HCT116 (cell line): Measurements from ENCODE around the gene UBE2D3.

Experiments used
- CEBPB ChIP-seq: IDR thresholded peaks from 2 replicates; pipeline ENCODE4 v1.6.1; 2012; ENCODE audit warnings: low read depth
- CTCF ChIP-seq, 3 experiments: fragments of 200-600 bp in 1 of 3; sonication (generic) in 1 of 3; IDR thresholded peaks in 2 of 3; conservative IDR thresholded peaks in 1 of 3; 2 replicates each; pipeline ENCODE4 v1.5.1; 2012 to 2017; ENCODE audit warnings: low read depth in 2 of 3, low read length in 2 of 3, antibody characterized with exemption in 1 of 3, borderline replicate concordance in 1 of 3, control low read depth in 1 of 3, mild to moderate bottlenecking in 1 of 3, mixed read lengths in 1 of 3, mixed run types in 1 of 3, moderate library complexity in 1 of 3; ENCODE audit not compliant: insufficient read depth in 1 of 3
- ELF1 ChIP-seq: IDR thresholded peaks from 2 replicates; pipeline ENCODE4 v1.6.1; 2012; ENCODE audit warnings: low read depth, borderline replicate concordance
- EZH2 ChIP-seq: fragments of 200-600 bp; sonication (generic); IDR thresholded peaks from 2 replicates; pipeline ENCODE4 v1.6.1; 2017; ENCODE audit warnings: antibody characterized with exemption, mixed run types
- JUND ChIP-seq: IDR thresholded peaks from 2 replicates; pipeline ENCODE4 v1.6.1; 2012
- MAX ChIP-seq: IDR thresholded peaks from 2 replicates; pipeline ENCODE4 v1.6.1; 2012
- POLR2A ChIP-seq: IDR thresholded peaks from 2 replicates; pipeline ENCODE4 v1.7.0; 2011; ENCODE audit warnings: borderline replicate concordance; ENCODE audit not compliant: insufficient read depth, insufficient read length; ENCODE audit errors: extremely low read depth
- POLR2AphosphoS5 ChIP-seq: IDR thresholded peaks from 2 replicates; pipeline ENCODE4 v1.6.1; 2011; ENCODE audit warnings: mild to moderate bottlenecking, low read depth, low read length, moderate library complexity
- RAD21 ChIP-seq: IDR thresholded peaks from 2 replicates; pipeline ENCODE4 v1.6.1; 2012; ENCODE audit warnings: low read depth, mild to moderate bottlenecking
- SP1 ChIP-seq: IDR thresholded peaks from 2 replicates; pipeline ENCODE4 v1.6.1; 2012; ENCODE audit warnings: low read depth
- TCF7L2 ChIP-seq: IDR thresholded peaks from 2 replicates; pipeline ENCODE4 v1.7.0; 2011; ENCODE audit warnings: borderline replicate concordance, inconsistent platforms; ENCODE audit not compliant: insufficient read depth, insufficient read length; ENCODE audit errors: extremely low read depth
- YY1 ChIP-seq: IDR thresholded peaks from 2 replicates; pipeline ENCODE4 v1.6.1; 2011; ENCODE audit warnings: low read length, low read depth, moderate library complexity, mild to moderate bottlenecking; ENCODE audit not compliant: insufficient replicate concordance; ENCODE audit errors: extremely low read depth
- ZBTB33 ChIP-seq: IDR thresholded peaks from 2 replicates; pipeline ENCODE4 v1.6.1; 2011; ENCODE audit warnings: mild to moderate bottlenecking, low read length, moderate library complexity; ENCODE audit not compliant: insufficient replicate concordance; ENCODE audit errors: extremely low read depth
- ZFX ChIP-seq: fragments of 450-650 bp; IDR thresholded peaks from 2 replicates; pipeline ENCODE4 v1.6.1; 2017

GRCh38 chr4:102761906-102762305, 65.4 kb downstream of the UBE2D3 start:
- TF ChIP-seq RAD21 (no peak), CTCF (IDR thresholded peaks at IDR 0.05 in 2 of 3, conservative IDR thresholded peaks at IDR 0.05 in 1 of 3; ENCODE audit: borderline replicate concordance in 1 of 3, insufficient read depth in 1 of 3, low read depth in 2 of 3, low read length in 2 of 3) (no peak), POLR2AphosphoS5 (no peak), EZH2 (no peak), ELF1 (no peak), POLR2A (no peak), CEBPB (no peak), MAX (no peak), SP1 (no peak), ZFX (no peak), ZBTB33 (no peak), YY1 (no peak), JUND (no peak), TCF7L2 (no peak)
